SW 1271 (cell line): ENCODE results near the gene DPF3.

Experiments used
- DNase-seq, 2 experiments: peaks; one replicate each; lab custom pipeline; 2025; lab: John Stamatoyannopoulos, UW

The DPF3 gene

DNA sequence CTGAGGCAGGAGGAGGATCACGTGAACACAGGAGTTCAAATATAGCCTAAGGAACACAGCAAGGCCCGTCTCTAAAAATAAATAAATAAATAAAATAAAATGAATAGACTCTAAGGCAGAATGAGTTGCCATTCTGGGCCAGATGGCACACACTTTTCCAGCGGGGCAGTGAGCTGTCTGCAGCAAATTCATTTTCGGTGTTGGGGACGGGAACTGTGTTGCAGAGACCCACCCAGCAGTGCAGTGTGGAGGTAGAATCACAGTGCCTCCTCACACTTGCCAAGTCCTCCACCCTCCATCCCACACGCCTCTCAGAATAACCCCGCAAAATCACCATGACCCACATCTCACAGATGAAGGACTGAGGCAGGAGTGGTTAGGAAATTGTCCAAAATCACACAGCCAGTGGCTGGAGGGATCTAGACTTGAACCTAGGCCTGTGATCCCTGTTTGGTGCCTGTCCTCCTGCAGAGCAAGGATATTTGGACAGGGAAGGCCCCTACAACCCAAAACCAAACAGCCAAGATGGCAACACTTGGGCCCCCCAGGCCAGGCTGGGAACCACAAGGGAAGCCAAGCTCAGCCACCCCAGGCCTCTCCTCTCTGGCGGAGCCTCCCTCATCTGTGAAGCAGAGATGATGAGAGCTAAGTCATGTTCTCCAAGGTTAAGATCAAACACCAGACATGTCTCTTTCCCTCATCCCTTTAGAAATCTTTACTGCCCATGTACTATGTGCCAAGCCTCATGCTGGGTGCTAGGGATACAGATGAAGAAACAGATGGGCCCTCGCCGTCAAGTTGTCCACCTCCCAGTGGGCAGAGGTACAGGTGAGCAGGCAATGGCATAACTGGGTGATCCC is 152.7 kb downstream of the DPF3 start:
- no peak for DNase-seq

DNA sequence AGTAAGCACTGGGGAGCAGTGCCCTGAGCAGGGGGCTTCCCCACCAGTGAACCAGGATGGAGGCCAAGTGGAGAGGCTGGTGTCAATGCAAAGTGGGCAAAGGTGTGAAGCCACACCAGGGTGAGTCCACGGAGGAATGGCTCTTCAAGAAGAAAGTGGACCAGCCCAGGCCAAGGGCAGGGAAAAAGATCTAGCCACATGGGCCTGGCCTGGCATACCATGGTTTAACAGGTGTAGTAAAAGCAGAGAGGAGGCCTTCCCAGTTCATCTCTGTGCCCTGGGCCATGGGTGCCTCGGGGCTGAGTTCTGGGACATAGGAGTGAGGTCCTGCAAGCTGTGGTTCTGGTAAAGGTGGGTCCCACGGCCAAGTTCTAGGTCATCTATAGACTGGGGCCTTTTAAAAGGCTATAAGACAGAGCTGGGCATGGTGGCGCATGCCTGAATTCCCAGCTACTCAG is 153.4 kb downstream of the DPF3 start:
- DNase-seq: no peak

DNA sequence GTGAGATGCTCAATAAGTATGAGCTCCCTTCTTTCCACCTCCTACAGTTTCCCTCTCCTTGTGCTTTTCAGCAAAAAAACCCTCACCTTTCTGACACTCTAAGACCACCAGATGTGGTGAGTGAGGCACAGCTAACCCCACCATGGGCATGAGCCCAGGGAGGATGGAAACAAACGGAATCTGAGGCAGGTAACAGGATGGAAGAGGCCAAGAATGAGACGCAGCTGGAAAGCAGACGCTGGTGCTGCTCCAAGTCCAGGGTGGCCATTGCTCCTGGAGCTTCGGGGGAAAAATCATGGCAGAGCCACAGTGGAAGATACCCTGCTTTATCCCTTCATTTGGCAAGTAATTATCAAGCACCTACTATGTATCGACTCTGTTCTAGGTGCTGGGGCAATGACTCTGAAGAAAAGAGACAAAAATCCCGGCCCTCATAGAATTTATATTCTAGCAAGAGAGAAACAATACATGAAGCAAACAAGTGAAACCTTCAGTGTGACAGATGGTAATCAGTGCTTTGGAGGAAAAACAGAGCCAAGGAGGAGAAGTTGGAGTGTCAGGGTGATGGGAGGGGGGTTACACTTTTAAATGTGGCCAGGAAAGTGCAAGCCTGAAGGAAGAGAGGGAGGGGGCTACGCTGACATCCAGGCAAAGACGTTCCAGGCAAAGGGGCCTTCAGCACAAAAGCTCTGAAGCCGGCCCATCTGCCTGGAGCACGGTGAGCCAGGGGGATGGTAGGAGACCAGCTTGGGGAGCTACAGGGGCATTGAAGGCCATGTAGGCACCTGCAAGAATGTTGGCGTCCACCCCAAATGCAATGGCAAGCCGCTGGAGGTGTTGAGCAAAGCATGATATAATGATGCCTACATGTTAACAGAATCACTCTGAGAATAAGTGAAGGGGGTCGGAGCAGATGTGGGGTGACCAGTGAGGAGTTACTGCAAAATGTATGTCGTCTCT is 154.2 kb downstream of the DPF3 start:
- no peak for DNase-seq

DNA sequence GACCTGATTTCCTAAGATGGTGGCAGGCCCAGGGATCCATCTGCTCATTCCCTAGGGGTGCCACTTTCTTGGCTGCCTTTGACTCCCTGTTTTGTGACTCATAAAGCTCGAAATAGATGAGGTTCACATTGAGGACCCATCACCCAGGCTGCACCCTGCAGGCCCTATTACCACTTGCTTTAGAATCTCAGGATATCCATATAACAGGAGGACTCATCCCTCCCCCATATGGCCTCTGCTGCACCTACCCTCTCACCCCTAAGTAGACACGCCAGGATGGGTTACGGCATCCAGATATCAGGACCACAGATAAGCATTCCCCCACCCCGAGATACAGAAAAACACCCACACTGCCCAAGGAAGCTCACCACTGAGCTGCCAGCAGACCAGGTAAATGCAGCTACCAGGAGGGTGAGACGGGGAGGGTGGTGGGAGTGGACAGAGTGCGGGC is 155.7 kb downstream of the DPF3 start:
- no peak for DNase-seq

DNA sequence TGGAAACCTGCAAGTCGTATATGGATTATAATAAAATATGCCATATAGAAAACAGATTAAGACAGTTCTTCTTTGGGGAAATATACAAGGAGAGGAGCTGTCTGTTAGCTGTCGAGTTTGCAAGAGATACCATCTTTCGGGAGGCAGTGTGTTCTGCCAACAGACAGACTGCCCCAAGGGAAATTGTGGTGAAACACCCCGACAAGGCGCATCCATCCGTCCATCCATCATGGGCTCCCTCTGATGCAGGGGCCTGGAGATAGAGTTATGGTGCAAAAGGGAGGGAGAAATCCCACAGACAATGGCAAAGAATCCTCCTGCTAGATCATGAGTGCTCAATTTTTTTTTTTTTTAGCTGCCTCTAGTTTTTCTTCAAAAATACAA is 156.3 kb downstream of the DPF3 start:
- DNase-seq: no peak

DNA sequence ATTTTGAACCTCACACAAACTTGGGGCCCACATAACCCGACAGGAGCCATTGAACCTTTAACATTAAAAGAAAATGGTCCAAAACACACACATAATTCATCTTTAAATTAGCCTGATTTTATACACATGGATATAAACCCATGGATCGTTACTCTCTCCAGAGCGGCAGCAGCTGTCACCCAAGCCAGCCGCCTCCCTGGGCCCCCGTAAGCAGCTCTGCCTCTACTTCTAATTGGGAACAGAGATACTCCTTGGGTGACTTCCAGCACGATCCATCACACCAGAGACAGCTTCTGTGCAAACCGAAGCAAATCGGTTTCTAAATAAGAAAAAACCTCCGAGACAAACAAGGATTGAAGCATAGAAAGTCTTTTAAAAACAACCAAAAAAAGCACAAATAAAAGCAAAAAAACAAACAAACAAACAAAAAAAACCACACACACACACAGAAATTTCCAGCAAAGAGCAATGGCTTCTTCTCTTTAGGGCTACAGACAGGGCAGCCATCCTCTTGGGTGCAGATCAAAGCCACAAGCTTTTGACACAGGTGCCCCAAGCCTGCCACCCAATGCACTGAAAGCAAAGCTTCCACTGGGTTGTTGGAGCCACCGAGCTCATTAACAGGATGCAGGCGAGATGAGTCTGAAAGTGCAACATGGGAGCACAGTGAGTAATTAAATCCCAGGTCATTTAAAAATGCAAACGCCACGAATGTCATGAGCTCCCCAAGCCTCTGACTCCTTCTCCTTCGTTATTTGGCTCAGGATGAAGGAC is 156.9 kb downstream of the DPF3 start:
- no peak for DNase-seq

DNA sequence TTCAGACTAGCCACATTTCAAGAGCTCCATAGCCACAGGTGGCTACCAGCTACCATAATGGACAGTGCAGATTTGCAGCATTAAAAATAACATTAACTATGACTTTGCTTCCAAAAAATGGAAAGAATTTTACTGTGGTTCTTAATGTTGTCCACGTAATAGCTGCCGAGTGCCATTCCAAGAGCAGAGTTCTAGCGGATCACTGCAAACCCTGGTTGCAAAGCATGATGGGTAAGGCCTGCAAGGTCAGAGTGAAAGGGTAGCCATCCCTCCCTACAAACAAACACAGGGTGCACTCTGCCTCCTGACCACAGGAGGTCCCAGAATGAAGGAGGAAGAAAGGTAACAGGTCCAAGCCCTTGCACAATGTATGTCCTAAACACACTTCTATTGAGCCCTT is 157.6 kb downstream of the DPF3 start:
- DNase-seq: no peak

DNA sequence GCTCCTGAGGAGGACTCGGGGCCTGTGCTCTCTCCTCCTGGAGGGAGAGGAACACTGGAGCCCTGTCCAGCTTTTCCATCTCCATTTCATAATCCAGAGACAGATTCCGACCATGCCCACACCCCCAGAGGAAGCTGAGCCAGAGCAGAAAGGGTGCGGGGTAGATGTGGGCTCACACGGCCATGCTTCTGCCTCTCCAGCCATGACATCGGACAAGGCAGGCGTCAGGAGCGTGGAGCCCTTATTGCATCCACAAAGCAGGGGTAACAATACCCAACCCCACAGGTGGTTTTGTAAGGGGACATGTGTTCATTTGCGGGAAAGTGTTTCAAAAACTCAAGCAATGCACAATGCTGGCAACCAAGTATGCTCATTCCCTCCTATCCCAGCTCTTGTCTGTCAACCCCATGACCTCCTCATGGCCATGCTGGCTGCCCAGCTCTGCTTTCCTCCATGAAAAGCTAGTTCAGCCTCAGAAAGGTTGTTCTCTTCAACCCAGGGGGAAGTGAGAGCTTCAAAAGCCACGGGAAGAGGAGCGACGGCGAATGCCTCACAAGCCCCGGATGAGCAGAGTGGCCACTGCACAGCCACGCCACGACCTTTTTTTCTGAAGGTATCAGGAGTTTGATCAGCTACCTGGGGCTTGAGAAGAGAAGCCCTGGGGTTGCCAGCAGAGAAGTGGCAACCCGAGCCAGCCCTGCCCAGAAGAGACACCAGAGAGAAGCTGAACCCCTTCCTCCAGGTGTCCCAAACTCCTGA is 161.7 kb downstream of the DPF3 start:
- DNase-seq: no peak

DNA sequence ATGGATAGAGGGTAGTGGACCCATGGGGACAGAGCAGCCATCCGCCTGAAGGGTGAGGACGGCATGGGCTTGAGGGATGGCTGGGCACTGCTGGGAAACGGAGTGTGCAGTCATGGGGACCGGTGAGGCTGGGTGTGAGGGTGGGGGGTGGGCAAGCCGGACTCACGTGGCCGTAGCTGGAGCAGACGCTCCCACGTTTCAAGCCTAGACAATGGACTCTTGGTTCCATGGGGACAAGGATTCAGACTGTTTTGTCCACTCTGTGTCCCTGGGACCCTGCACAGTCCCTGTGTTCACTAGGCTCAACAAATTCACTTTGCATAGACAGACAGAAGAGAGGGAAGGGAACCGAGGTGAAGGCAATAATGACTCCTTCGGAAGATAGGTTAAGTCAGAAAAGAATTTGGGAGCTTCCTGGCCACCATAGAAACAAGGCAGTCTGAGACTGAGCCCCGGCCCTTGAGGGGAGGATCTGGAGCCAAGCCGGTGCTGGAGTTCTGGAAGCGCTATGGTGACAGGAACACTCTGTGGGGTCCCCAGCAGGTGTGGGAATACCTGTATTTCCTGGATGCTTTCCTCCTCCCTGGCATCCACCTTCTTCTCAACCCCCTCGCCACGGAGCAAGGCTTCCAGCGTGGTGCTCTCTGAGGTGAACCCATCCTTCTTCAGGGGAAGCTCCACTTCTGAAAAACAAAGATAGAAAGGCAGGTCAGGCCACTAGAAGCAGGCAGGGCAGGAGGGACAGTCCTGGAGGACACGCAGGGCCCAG is 162.5 kb downstream of the DPF3 start:
- no peak for DNase-seq

DNA sequence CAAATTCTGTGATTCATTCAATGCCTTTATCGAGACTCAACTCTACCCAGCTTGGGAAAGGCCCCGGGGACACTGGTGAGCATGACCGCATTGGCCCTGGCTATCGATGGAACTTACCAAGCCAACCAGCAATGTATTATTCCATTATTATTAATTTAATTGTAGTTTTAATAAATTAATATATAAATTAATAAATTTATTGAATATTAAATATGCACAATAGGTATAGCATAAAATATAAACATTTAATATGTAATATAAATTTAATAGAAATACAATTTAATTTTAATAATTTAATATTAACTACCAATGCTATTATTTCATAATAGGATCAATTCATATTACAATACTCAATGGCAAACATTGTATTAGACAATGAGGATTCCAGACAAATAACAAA is 163.4 kb downstream of the DPF3 start:
- DNase-seq: no peak

DNA sequence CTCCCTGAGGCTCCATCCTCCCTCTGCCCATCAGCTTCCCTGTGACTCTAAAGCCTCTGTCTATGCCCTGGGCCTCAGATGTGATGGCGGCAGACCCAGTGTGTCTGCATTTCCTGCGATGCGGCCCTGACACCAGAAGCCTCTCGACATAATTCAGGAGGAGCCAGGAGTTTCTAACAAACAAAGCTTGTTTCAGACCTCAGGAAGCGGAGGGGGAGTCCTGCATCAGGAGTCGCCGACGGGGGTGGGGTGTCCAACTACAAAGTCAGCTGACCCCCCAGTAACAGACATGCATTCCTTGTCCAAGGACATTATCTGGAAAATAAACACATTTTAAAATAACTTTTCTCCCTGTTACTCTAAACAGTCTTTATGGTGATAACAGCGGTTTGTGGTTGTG is 167.5 kb downstream of the DPF3 start:
- no peak for DNase-seq

DNA sequence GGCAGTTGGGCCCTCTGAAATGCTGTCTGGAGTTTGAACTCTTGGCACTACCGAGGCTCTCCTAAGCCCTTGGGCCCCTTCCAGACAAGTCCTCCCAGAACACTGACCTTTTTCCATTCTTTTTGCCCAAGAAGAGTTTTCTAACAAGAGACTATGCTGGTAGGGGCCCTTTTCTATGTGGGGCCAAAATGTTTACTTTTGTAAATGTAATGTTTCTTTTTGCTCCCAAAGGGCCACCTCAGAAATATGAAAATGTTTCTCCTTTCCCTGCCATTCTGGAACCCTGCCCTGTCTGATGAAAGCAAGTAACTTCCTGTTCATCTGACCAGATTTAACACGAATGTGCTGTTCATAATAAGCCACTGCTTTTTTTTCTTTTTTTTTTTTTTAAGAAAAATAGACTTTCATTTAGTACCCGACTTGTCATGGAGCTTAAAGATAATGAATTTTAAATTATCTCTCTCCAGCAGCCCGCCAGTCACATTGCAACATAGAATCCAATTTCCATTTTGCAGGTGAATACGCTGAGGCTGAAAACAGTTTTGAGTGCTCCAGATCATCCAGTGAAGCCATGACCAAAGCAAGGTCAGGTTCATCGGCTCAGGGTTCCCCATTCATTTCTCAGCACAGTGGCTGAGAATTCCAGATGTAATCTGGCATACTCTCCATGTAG is 169.9 kb downstream of the DPF3 start:
- DNase-seq: no peak

DNA sequence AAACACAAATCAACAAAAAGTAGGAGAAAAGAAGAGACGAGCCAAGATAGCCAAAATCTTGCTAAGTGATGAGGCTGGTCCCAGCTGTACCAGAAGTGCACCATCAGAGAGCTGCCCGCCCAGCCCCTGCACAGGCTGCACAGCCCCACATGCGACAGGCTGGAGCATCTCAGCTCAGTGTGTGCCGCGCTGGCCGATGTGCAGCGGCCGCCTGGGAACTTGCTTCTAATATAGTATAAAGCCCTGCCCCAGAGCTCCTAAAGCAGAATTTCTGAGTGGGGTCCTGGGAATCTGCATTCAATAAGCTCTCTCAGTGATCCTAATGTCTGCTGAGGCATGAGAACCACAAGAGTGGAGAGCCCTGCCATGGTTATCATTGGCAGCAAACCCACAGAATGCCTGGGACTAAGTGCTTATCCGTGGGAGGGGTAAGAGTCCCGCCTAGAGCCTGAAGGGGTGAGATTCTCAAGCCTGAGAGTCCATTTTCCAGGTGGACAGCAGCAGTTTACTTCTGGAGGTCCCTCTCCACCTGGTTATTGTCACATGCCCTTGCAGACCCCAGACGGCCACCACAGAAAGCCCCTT is 171.6 kb downstream of the DPF3 start:
- DNase-seq: no peak

DNA sequence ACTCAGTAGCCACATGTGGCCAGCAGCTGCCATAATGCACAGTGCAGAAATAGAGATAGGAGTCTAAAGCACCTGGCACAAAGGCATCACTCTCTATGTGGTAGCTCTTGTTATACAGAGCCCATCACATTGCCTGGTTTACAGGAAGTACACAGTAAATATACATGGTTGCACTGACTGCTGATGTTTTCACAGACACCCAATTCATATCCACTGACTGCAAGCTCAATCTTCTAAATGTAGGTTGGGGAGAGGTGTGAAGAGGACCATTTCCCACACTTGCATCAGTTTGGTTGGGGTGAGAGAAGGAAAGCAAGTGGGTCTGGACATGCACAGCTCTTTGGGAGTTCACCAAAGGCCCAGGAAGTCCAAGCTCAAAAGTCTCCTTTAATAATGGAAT is 172.8 kb downstream of the DPF3 start:
- no peak for DNase-seq

DNA sequence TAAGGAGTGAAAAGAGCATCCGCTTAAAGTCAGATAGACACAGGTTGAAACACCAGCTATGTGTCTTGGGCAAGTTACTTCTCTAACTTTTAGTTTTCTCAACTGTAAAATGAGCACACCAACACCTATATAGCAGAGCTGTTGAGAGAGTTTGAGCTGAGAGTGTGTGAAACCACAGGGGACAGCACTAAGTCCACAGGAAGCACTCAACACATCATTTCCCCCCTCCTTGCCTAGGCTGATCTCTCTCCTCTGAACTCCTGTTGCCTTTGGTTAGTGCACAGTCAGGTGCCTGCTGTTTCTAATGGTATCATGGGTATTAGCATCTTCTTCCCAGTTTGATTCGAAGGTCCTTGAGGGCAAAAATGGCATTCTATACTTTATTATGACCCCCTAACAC is 176.7 kb downstream of the DPF3 start:
- no peak for DNase-seq

DNA sequence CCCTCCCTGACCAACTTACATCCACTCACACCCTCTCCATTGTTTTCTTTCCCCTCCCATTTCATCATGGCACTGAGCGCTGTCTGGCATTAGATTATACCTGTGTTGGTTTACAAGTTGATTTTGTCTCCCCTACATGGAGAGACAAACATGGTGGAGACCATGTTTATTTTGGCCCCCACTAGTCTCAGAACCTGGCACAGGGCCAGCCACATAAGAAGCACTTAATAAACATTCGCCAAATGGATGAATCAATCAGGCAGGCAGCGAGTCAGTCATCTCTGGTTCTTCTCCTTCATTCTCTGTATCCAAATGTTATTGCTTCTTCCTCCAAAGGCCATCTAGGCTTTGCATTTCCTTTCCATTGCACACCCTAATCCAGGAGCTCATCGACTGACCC is 177.4 kb downstream of the DPF3 start:
- no peak for DNase-seq

DNA sequence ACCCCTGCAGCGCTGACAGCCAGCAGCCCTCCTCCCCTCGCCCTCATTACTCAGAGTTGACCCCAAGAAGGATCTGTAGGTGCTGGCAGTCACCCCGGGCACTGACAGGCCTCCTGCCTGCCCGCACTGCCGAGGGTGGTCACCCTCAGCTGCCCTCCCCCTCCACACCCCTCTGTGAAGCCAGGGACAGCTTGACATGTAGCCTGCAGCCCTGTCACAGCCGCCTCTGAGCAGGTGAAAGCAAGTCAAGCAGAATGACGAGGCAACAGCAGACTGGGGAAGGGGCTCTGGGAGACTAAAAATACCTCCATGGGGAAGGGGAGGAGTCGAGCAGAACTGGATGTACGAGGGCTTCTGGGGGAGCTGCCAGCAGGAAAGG is 178.1 kb downstream of the DPF3 start:
- no peak for DNase-seq

DNA sequence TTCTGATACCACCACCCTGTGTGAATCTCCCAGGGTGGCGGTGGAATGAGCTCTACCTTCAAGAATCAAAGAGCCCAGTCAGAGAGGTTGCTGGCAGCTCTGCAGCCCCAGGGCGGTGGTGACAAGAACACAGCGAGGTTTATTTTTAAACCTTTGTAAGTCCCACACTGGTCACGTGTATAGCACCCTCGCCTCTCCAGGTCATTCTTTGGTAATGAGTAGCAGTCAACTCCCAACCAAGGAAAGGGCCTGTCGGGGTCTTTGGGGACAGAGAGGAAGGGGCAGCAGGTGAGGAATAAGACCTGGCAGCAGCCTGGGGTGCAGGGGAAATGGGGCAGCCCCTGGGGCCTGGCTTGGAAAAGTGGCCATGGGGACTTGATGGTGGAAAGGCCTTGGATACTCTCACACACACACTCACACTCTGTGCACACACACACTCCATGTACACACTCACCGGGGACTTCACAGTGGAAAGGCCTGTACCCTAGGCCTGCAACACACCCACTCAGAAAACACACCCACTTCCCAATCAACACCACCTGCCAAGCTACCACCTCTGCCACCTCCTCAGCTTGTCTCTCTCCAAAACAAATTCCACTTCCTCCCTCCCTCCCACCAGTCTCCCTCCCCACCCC is 178.6 kb downstream of the DPF3 start:
- no peak for DNase-seq

DNA sequence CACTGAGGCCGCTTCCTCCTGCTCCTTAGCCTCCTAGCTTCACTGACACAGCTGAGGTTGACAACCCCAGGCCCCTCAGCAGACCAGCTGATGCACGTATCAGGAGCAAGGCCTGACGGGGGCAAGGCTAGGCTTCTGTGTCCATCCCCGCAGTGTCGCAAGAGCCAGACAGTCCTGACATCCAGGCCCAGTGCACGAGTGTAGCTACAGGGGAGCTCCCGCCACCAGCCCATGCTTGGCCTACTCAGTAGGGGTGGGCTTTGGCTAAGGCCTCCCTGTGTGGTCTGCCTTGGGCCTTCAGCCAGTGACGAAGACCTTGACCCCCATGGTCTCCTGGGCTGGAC is 179.1 kb downstream of the DPF3 start:
- DNase-seq: no peak
